Heart left ventricle (tissue), 13 donors: ENCODE results near the gene NT5E.

Source experiments
- POLR2A ChIP-seq, 2 donors: fragments of 450-650 bp; IDR thresholded peaks; one replicate each; pipeline ENCODE4 v1.6.1; 2017; ENCODE audit warnings: antibody characterized with exemption in 2 of 2, mild to moderate bottlenecking in 2 of 2, moderate library complexity in 2 of 2
- TF ChIP-seq, protein P1 (sequence below), 12 donors: fragments of 200-600 bp; sonication (generic) in 4 of 12; IDR thresholded peaks; one replicate each; pipeline versions ENCODE4 v1.5.0 to v1.8.0; 2018 to 2022; ENCODE audit warnings: antibody characterized with exemption in 12 of 12, mild to moderate bottlenecking in 5 of 12
- donor health status: ischemic (EF 13 %, LVEDD 7.1; RV severe dilation, severe dysfunction).
- donor health status: DM: no; HTN: yes; CAD: no.
- donor health status: DM: no; HTN: no; CAD: no.
- donor health status: ischemic (EF 25% LVEDD 6.9; RV normal size, moderate dysfunction).
- donor health status: ischemic (EF 25% LVEDD 5.7; RV mildly dilated, moderate dysfunction).
- donor health status: ischemic (EF 35%, LVEDD 5.7; RV mildly dilated, moderate dysfunction).
- donor health status: nonischemic (EF 11% LVEDD 7.7; RV severe dilation, severe dysfunction).
- donor health status: DM: yes; HTN: yes; CAD: no.
- donor health status: PGD.
- donor health status: ischemic (EF 29% LVEDD 5.4; RV normal size, mild dysfunction).
- donor health status: nonischemic (EF 23%, LVEDD 6.1; RV moderate dilation, normal function).

GRCh38 chr6:85416766-85417165, 33.1 kb upstream of the NT5E start:
- TF ChIP-seq, protein P1, sequence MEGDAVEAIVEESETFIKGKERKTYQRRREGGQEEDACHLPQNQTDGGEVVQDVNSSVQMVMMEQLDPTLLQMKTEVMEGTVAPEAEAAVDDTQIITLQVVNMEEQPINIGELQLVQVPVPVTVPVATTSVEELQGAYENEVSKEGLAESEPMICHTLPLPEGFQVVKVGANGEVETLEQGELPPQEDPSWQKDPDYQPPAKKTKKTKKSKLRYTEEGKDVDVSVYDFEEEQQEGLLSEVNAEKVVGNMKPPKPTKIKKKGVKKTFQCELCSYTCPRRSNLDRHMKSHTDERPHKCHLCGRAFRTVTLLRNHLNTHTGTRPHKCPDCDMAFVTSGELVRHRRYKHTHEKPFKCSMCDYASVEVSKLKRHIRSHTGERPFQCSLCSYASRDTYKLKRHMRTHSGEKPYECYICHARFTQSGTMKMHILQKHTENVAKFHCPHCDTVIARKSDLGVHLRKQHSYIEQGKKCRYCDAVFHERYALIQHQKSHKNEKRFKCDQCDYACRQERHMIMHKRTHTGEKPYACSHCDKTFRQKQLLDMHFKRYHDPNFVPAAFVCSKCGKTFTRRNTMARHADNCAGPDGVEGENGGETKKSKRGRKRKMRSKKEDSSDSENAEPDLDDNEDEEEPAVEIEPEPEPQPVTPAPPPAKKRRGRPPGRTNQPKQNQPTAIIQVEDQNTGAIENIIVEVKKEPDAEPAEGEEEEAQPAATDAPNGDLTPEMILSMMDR (IDR thresholded peaks at IDR 0.05): no peak
- no peak for TF ChIP-seq POLR2A (IDR thresholded peaks at IDR 0.05)
